Measurements from ENCODE around the gene MRGPRF. TPM values are rescaled to one million over a fixed set of nuclear protein-coding genes. Genes with fewer than 3 reads are reported as not detected.

The MRGPRF gene
- total RNA-seq, 2 experiments from 2014 or later = not detected

GRCh38 chr11:68959465-68960293 is 53.4 kb downstream of the MRGPRF start:
- no peaks in the 10 kb centered on the region for H3K4me1 ChIP-seq (ENCODE audit: insufficient read depth, low read length, poor library complexity, severe bottlenecking)
- ChIA-PET POLR2A (no interaction called here), CTCF (ENCODE audit: unreplicated experiment) (no interaction called here)
- intact Hi-C loops (cut with micrococcal nuclease; ENCODE audit: unreplicated experiment) = no loop called here
- DNase-seq (ENCODE audit: low spot score) = no peak
- no peak overlapping the region for H3K4me3 ChIP-seq (ENCODE audit: low read depth, low read length, poor library complexity, severe bottlenecking)
- BruUV-seq (replicated peaks) = no TSS peak
- H3K36me3 ChIP-seq (ENCODE audit: insufficient read depth, low read length) = no peaks in the 10 kb centered on the region
- H3K4me2 ChIP-seq (ENCODE audit: low read length) = no peak overlapping the region
- no peaks in the 10 kb centered on the region for H3K79me2 ChIP-seq (ENCODE audit: insufficient read depth, low read depth, low read length)
- TF ChIP-seq EZH2phosphoT487 (IDR thresholded peaks at IDR 0.05; ENCODE audit: borderline replicate concordance, low read depth, low read length) (no peak), CTCF (conservative IDR thresholded peaks at IDR 0.05; ENCODE audit: low read length) (no peak)
- H3K27ac ChIP-seq (ENCODE audit: low read depth, low read length, poor library complexity, severe bottlenecking) = no peak overlapping the region
- no peaks in the 10 kb centered on the region for H3K9me2 ChIP-seq (ENCODE audit: insufficient read depth, low read length)
- H2AFZ ChIP-seq (ENCODE audit: low read length) = no peak overlapping the region
- no peaks in the 10 kb centered on the region for H3K9me3 ChIP-seq (ENCODE audit: low read length)
- no peaks in the 10 kb centered on the region for H4K20me1 ChIP-seq (ENCODE audit: insufficient read depth, low read length)

GRCh38 chr11:68958211-68958610 is 54.8 kb downstream of the MRGPRF start:
- no peak overlapping the region for H2AFZ ChIP-seq (ENCODE audit: low read length)
- H4K20me1 ChIP-seq (ENCODE audit: insufficient read depth, low read length) = no peaks in the 10 kb centered on the region
- no peak overlapping the region for H3K4me3 ChIP-seq (ENCODE audit: low read depth, low read length, poor library complexity, severe bottlenecking)
- POLR2A ChIA-PET = interaction anchor here (0.7 kb wide), 1 partner anchor 90 kb away, joined by 6 read pairs; no protein-coding TSS in a partner anchor
- no peak for TF ChIP-seq EZH2phosphoT487 (IDR thresholded peaks at IDR 0.05; ENCODE audit: borderline replicate concordance, low read depth, low read length)
- TF ChIP-seq CTCF (conservative IDR thresholded peaks at IDR 0.05; ENCODE audit: low read length) = no peak
- intact Hi-C loops (cut with micrococcal nuclease; ENCODE audit: unreplicated experiment) = no loop called here
- CTCF ChIA-PET (ENCODE audit: unreplicated experiment) = no interaction called here
- H3K79me2 ChIP-seq (ENCODE audit: insufficient read depth, low read depth, low read length) = no peaks in the 10 kb centered on the region
- H3K4me1 ChIP-seq (ENCODE audit: insufficient read depth, low read length, poor library complexity, severe bottlenecking) = no peaks in the 10 kb centered on the region
- no peaks in the 10 kb centered on the region for H3K36me3 ChIP-seq (ENCODE audit: insufficient read depth, low read length)
- no peak for DNase-seq (ENCODE audit: low spot score)
- BruUV-seq (replicated peaks) = no TSS peak
- no peak overlapping the region for H3K4me2 ChIP-seq (ENCODE audit: low read length)
- no peak overlapping the region for H3K27ac ChIP-seq (ENCODE audit: low read depth, low read length, poor library complexity, severe bottlenecking)
- no peaks in the 10 kb centered on the region for H3K9me3 ChIP-seq (ENCODE audit: low read length)
- no peaks in the 10 kb centered on the region for H3K9me2 ChIP-seq (ENCODE audit: insufficient read depth, low read length)

GRCh38 chr11:68956547-68957254 is 56.3 kb downstream of the MRGPRF start:
- Histone ChIP-seq H3K36me3 (ENCODE audit: insufficient read depth, low read length) (no peaks in the 10 kb centered on the region), H2AFZ (ENCODE audit: low read length) (no peak overlapping the region), H3K9me2 (ENCODE audit: insufficient read depth, low read length) (no peaks in the 10 kb centered on the region), H3K9me3 (ENCODE audit: low read length) (no peaks in the 10 kb centered on the region), H3K27ac (ENCODE audit: low read depth, low read length, poor library complexity, severe bottlenecking) (no peak overlapping the region), H3K4me1 (ENCODE audit: insufficient read depth, low read length, poor library complexity, severe bottlenecking) (no peaks in the 10 kb centered on the region), H4K20me1 (ENCODE audit: insufficient read depth, low read length) (no peaks in the 10 kb centered on the region), H3K79me2 (ENCODE audit: insufficient read depth, low read depth, low read length) (no peaks in the 10 kb centered on the region), H3K4me3 (ENCODE audit: low read depth, low read length, poor library complexity, severe bottlenecking) (no peak overlapping the region), H3K4me2 (ENCODE audit: low read length) (no peak overlapping the region)
- no peak for TF ChIP-seq CTCF (conservative IDR thresholded peaks at IDR 0.05; ENCODE audit: low read length)
- no peak for TF ChIP-seq EZH2phosphoT487 (IDR thresholded peaks at IDR 0.05; ENCODE audit: borderline replicate concordance, low read depth, low read length)
- no TSS peak for BruUV-seq (replicated peaks)
- intact Hi-C loops (cut with micrococcal nuclease; ENCODE audit: unreplicated experiment) = loop anchor here (2.0 kb wide), 1 partner anchor 132 kb away; no protein-coding TSS in a partner anchor
- ChIA-PET CTCF (ENCODE audit: unreplicated experiment) (no interaction called here), POLR2A (no interaction called here)
- DNase-seq (ENCODE audit: low spot score) = no peak
